Osteoblast (primary cell): ENCODE measurements around the gene PABPN1L. TPM values are rescaled to one million over a fixed set of nuclear protein-coding genes. Genes with fewer than 3 reads are reported as not detected.

Experiments
- DNase-seq: peaks from one replicate; pipeline ENCODE4 v3.0.0; 2011; ENCODE audit warnings: low spot score, mixed read lengths; ENCODE audit not compliant: insufficient read length; ENCODE audit errors: missing footprints
- H2AFZ ChIP-seq: 2 replicates; pipeline ENCODE4 v1.6.0; 2011; ENCODE audit warnings: mild to moderate bottlenecking, low read length
- H3K27ac ChIP-seq: 2 replicates; pipeline ENCODE4 v1.5.1; 2011; ENCODE audit warnings: mild to moderate bottlenecking, low read depth, low read length, moderate library complexity
- H3K27me3 ChIP-seq: 2 replicates; pipeline ENCODE4 v1.6.0; 2012; ENCODE audit warnings: mild to moderate bottlenecking, control low read depth, inconsistent platforms, low read length, moderate library complexity; ENCODE audit not compliant: insufficient read depth
- H3K36me3 ChIP-seq: 2 replicates; pipeline ENCODE4 v1.5.1; 2011; ENCODE audit warnings: mild to moderate bottlenecking, low read length, control low read depth, moderate library complexity; ENCODE audit not compliant: insufficient read depth
- H3K4me1 ChIP-seq: 2 replicates; pipeline ENCODE4 v1.5.1; 2011; ENCODE audit warnings: mild to moderate bottlenecking, low read length, control low read depth, moderate library complexity; ENCODE audit not compliant: insufficient read depth
- H3K4me2 ChIP-seq: 2 replicates; pipeline ENCODE4 v1.6.0; 2011; ENCODE audit warnings: mild to moderate bottlenecking, low read length; ENCODE audit not compliant: insufficient read depth
- H3K4me3 ChIP-seq: fragments of 200-600 bp; sonication (generic); 3 replicates; pipeline ENCODE4 v1.5.1; 2012; ENCODE audit warnings: mild to moderate bottlenecking, low read length, inconsistent platforms; ENCODE audit not compliant: insufficient read depth
- H3K79me2 ChIP-seq: 2 replicates; pipeline ENCODE4 v1.6.0; 2012; ENCODE audit warnings: mild to moderate bottlenecking, low read length, control low read depth, inconsistent platforms; ENCODE audit not compliant: insufficient read depth
- H3K9me3 ChIP-seq: 2 replicates; pipeline ENCODE4 v1.5.1; 2011; ENCODE audit warnings: low read depth, low read length, control low read depth
- H4K20me1 ChIP-seq: 2 replicates; pipeline ENCODE4 v1.6.0; 2012; ENCODE audit warnings: mild to moderate bottlenecking, low read length, control low read depth; ENCODE audit not compliant: insufficient read depth
- total RNA-seq: library from RNA; depleted of rRNA; stranded (reverse); fragments of >200 nt; gene quantifications from 2 replicates; pipeline ENCODE4 v1.2.3, GENCODE V29; 2012
- TF ChIP-seq, protein P1 (sequence below): IDR thresholded peaks from 2 replicates; pipeline ENCODE4 v1.5.1; 2011; ENCODE audit warnings: mild to moderate bottlenecking, low read depth, low read length, moderate library complexity; ENCODE audit errors: extremely low read depth

PABPN1L gene
- total RNA-seq, 1 donor, result not detected

DNA sequence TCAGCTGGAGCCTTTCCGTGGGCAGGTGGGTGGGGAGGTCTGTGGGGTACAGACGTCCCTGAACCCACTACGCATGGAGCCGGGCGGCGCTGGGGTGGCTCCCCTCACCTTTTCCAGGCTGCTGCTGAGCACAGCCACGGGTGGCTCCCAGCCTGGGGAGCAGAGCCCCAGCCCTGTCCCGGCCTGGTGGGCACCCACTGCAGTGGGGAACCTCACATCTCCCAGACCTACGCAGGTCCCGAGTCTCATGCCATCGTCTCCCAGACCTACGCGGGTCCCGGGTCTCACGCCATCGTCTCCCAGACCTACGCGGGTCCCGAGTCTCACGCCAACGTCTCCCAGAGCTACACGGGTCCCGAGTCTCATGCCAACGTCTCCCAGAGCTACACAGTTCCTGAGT is 37.7 kb downstream of the PABPN1L start:
- Histone ChIP-seq H3K79me2 (no peaks in the 10 kb centered on the region), H3K36me3 (no peaks in the 10 kb centered on the region), H3K4me2 (no peak overlapping the region), H3K27me3 (no peaks in the 10 kb centered on the region), H3K4me1 (no peaks in the 10 kb centered on the region), H2AFZ (no peak overlapping the region), H3K9me3 (no peaks in the 10 kb centered on the region), H4K20me1 (no peaks in the 10 kb centered on the region), H3K27ac (no peak overlapping the region), H3K4me3 (no peak overlapping the region)
- TF ChIP-seq, protein P1, sequence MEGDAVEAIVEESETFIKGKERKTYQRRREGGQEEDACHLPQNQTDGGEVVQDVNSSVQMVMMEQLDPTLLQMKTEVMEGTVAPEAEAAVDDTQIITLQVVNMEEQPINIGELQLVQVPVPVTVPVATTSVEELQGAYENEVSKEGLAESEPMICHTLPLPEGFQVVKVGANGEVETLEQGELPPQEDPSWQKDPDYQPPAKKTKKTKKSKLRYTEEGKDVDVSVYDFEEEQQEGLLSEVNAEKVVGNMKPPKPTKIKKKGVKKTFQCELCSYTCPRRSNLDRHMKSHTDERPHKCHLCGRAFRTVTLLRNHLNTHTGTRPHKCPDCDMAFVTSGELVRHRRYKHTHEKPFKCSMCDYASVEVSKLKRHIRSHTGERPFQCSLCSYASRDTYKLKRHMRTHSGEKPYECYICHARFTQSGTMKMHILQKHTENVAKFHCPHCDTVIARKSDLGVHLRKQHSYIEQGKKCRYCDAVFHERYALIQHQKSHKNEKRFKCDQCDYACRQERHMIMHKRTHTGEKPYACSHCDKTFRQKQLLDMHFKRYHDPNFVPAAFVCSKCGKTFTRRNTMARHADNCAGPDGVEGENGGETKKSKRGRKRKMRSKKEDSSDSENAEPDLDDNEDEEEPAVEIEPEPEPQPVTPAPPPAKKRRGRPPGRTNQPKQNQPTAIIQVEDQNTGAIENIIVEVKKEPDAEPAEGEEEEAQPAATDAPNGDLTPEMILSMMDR, result no peak
- DNase-seq, result no peak

DNA sequence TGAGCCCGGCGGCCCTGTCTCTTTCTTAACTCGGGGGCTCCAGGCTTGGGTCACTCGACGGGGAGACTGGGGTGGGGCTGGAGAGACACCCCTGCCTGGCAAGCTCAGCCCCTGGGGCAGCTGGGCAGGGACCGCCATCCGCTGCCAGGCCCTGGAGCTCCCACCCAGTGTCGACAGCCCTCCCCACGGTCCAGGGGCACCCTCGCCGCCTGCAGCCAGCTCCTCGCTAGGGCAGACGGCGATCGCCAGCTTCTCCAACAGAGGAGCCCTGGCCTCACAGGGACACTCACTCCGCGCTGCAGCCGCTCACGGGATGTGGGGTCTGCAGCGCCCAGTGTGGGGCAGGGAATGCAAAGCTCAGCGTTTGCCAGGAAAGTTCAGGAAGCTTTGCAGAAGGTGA is 38.7 kb downstream of the PABPN1L start:
- TF ChIP-seq, protein P1, result no peak
- no peak overlapping the region for H3K27ac ChIP-seq

GRCh38 chr16:88826070-88826840 is 40.2 kb downstream of the PABPN1L start:
- no peak overlapping the region for H3K27ac ChIP-seq
- no peak overlapping the region for H3K4me3 ChIP-seq
- no peaks in the 10 kb centered on the region for H3K79me2 ChIP-seq
- no peaks in the 10 kb centered on the region for H4K20me1 ChIP-seq
- no peaks in the 10 kb centered on the region for H3K4me1 ChIP-seq
- no peak for DNase-seq
- no peak overlapping the region for H3K4me2 ChIP-seq
- no peak overlapping the region for H2AFZ ChIP-seq
- TF ChIP-seq, protein P1, result no peak
- H3K9me3 ChIP-seq, result no peaks in the 10 kb centered on the region
- H3K36me3 ChIP-seq, result no peaks in the 10 kb centered on the region
- no peaks in the 10 kb centered on the region for H3K27me3 ChIP-seq

More for the DNA sequence above, 38.7 kb downstream of the PABPN1L start:
- H3K4me2 ChIP-seq, result no peak overlapping the region
- no peaks in the 10 kb centered on the region for H3K4me1 ChIP-seq
- H3K9me3 ChIP-seq, result no peaks in the 10 kb centered on the region
- H3K36me3 ChIP-seq, result no peaks in the 10 kb centered on the region
- no peaks in the 10 kb centered on the region for H3K79me2 ChIP-seq
- DNase-seq, result no peak
- no peak overlapping the region for H2AFZ ChIP-seq
- no peaks in the 10 kb centered on the region for H3K27me3 ChIP-seq
- no peaks in the 10 kb centered on the region for H4K20me1 ChIP-seq
- H3K4me3 ChIP-seq, result no peak overlapping the region

DNA sequence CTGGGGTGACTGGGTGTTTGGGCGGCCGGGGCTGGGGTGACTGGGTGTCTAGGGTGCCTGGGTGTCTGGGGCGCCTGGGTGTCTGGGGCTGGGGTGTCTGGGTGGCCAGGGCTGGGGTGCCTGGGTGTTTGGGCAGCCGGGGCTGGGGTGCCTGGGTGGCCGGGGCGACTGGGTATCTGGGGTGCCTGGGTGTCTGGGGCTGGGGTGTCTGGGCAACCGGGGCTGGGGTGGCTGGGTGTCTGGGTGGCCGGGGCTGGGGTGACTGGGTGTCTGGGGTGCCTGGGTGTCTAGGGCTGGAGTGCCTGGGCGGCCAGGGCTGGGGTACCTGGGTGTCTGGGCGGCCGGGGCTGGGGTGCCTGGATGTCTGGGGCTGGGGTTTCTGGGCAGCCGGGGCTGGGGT is 41.3 kb downstream of the PABPN1L start:
- Histone ChIP-seq H3K4me2 (no peak overlapping the region), H3K4me1 (no peaks in the 10 kb centered on the region), H3K36me3 (no peaks in the 10 kb centered on the region), H3K4me3 (no peak overlapping the region), H3K27ac (no peak overlapping the region), H2AFZ (no peak overlapping the region), H3K79me2 (no peaks in the 10 kb centered on the region), H3K27me3 (no peaks in the 10 kb centered on the region), H3K9me3 (no peaks in the 10 kb centered on the region), H4K20me1 (no peaks in the 10 kb centered on the region)
- TF ChIP-seq, protein P1, result no peak
- no peak for DNase-seq
